Neural progenitor cell (in vitro differentiated cells): ENCODE results near the gene CTAGE6. TPM values are rescaled to one million over a fixed set of nuclear protein-coding genes. Genes with fewer than 3 reads are reported as not detected.
"Not testable (repeated sequence)": the region's sequence is repeated elsewhere in the genome, so short reads cannot be mapped to it uniquely, and the experiment has no call there.

ENCODE experiments used
- DNase-seq: peaks from one replicate; pipeline ENCODE4 v3.0.0-alpha.2; 2016; ENCODE audit warnings: low spot score
- H2AFZ ChIP-seq: fragments of 200-600 bp; sonication (generic); replicated peaks from 2 replicates; pipeline ENCODE4 v1.6.1; 2016; ENCODE audit warnings: antibody characterized with exemption
- H3F3A ChIP-seq: fragments of 200-600 bp; sonication (generic); 2 replicates; pipeline ENCODE4 v1.6.1; 2016; ENCODE audit warnings: antibody characterized with exemption, low read depth
- H3K27ac ChIP-seq: fragments of 200-600 bp; sonication (generic); 2 replicates; pipeline ENCODE4 v1.5.1; 2016; ENCODE audit warnings: mild to moderate bottlenecking
- H3K27me3 ChIP-seq: fragments of 200-600 bp; sonication (generic); 2 replicates; pipeline ENCODE4 v1.6.1; 2016; ENCODE audit warnings: mild to moderate bottlenecking, moderate library complexity
- H3K36me3 ChIP-seq: fragments of 200-600 bp; sonication (generic); 2 replicates; pipeline ENCODE4 v1.5.1; 2016
- H3K4me1 ChIP-seq: fragments of 200-600 bp; sonication (generic); 2 replicates; pipeline ENCODE4 v1.6.1; 2016; ENCODE audit warnings: mixed run types
- H3K4me2 ChIP-seq: fragments of 200-600 bp; sonication (generic); 2 replicates; pipeline ENCODE4 v1.6.1; 2016
- H3K4me3 ChIP-seq: fragments of 200-600 bp; sonication (generic); 2 replicates; pipeline ENCODE4 v1.5.1; 2016
- H3K79me2 ChIP-seq: fragments of 200-600 bp; sonication (generic); 2 replicates; pipeline ENCODE4 v1.6.1; 2016; ENCODE audit warnings: low read depth
- H3K9ac ChIP-seq: fragments of 200-600 bp; sonication (generic); 2 replicates; pipeline ENCODE4 v1.6.1; 2016
- H3K9me3 ChIP-seq: fragments of 200-600 bp; sonication (generic); 2 replicates; pipeline ENCODE4 v1.5.1; 2016; ENCODE audit warnings: low read depth
- H4K20me1 ChIP-seq: fragments of 200-600 bp; sonication (generic); 2 replicates; pipeline ENCODE4 v1.6.1; 2016; ENCODE audit warnings: low read depth
- H3K27ac Mint-ChIP-seq: 3 replicates; pipeline ENCODE4 v1.8.0; 2021; ENCODE audit warnings: mixed read lengths
- H3K27me3 Mint-ChIP-seq: 2 replicates; pipeline ENCODE4 v1.8.0; 2022; ENCODE audit warnings: low read depth, mild to moderate bottlenecking, inconsistent platforms, moderate library complexity, mixed read lengths; ENCODE audit not compliant: insufficient read depth
- H3K36me3 Mint-ChIP-seq: 3 replicates; pipeline ENCODE4 v1.8.0; 2021; ENCODE audit warnings: mixed read lengths
- H3K4me1 Mint-ChIP-seq: 3 replicates; pipeline ENCODE4 v1.8.0; 2021; ENCODE audit warnings: mixed read lengths
- H3K4me3 Mint-ChIP-seq: 3 replicates; pipeline ENCODE4 v1.8.0; 2021; ENCODE audit warnings: mild to moderate bottlenecking, moderate library complexity, mixed read lengths
- H3K9me3 Mint-ChIP-seq: 3 replicates; pipeline ENCODE4 v1.8.0; 2020; ENCODE audit warnings: mixed read lengths
- small RNA-seq: library from RNA; depleted of rRNA; stranded (forward); fragments of <200 nt; gene quantifications from one replicate; pipeline ENCODE3, GENCODE V24; 2015
- total RNA-seq: library from RNA; depleted of rRNA; stranded (reverse); fragments of >200 nt; gene quantifications from 2 replicates; pipeline ENCODE4 v1.2.3, GENCODE V29; 2015; ENCODE audit warnings: low replicate concordance

The CTAGE6 gene
- total RNA-seq, 1 donor from 2014 or later: 0.07 TPM

DNA sequence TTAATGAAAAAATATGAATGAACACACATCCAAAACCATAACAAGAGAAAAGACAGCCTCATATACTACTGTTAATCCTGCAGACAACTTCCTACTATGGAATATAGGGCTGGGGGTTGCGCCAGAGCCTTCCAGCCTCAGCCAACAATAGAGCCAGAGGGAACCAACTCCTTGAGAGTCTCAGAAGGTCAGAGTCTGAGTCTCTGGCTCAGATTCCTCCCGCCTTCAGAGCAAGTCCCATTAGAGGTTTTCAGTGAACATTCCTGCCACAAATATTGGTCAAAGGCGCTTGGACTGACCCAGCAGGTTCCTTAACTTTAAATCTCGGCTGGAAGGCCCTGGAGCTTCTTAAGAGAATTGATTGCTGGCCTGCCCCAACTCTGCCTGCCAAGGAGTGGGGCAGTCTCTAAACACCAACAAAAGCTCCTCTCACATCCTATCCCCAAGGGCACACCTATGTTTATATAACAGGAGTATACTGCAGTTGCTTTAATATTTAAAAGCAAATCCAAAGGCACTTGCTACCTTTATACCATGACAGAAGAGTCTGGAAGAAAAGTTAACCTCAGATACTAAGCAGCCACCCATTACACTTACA lies 45.7 kb downstream of the CTAGE6 start:
- H3K79me2 ChIP-seq, H2AFZ ChIP-seq, H3K4me3 Mint-ChIP-seq, DNase-seq, H3F3A ChIP-seq, H3K9ac ChIP-seq, H3K27ac ChIP-seq, H3K27me3 Mint-ChIP-seq, H3K36me3 Mint-ChIP-seq, H3K4me3 ChIP-seq, H3K4me1 ChIP-seq, H3K4me2 ChIP-seq, H4K20me1 ChIP-seq, H3K9me3 Mint-ChIP-seq, H3K27me3 ChIP-seq, H3K36me3 ChIP-seq, H3K4me1 Mint-ChIP-seq, H3K9me3 ChIP-seq, H3K27ac Mint-ChIP-seq: not testable (repeated sequence)

DNA sequence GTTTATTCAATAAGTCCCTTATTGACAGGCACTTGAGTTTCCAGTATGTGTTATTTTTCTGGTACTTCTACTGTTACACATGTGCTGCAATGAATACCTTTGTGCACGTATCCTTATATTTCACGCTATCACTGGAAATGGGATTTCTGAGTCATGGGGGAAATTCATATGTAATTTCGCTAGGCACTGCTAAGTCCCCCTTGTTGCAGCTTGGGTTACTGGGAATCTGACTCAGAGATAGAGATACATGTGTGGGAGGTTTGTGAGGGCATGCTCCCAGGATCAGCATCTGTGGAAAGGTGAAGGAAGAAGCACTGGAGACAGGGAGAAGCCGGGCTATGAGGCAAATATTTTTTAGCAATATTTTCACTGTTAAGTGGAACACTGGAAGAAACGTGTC lies 47.6 kb downstream of the CTAGE6 start:
- not testable (repeated sequence) for H3K4me1 ChIP-seq, H3K27ac ChIP-seq, H3K4me3 ChIP-seq, H3K36me3 ChIP-seq, H3K9me3 Mint-ChIP-seq, H3K36me3 Mint-ChIP-seq, H4K20me1 ChIP-seq, H2AFZ ChIP-seq, H3K9ac ChIP-seq, H3K4me1 Mint-ChIP-seq, H3K27ac Mint-ChIP-seq, H3K4me2 ChIP-seq, H3F3A ChIP-seq, H3K9me3 ChIP-seq, H3K27me3 ChIP-seq, H3K79me2 ChIP-seq, H3K4me3 Mint-ChIP-seq, DNase-seq, H3K27me3 Mint-ChIP-seq

Small RNA genes within 50 kb of the gene (small RNA-seq; reads per million reads assigned to genes)
- gene RNU6-267P: not detected

Other genes with a start within 250 kb of the CTAGE6 start
- 0.19 and 0.50 TPM in 2 replicates for gene CTAGE15, start 185.9 kb downstream of the CTAGE6 start, total RNA-seq
- 0.03 and 0.22 TPM in 2 replicates for gene TCAF2, start 136.7 kb downstream of the CTAGE6 start, total RNA-seq
- 71.0 and 89.6 TPM in 2 replicates for gene TCAF1, start 144.5 kb upstream of the CTAGE6 start, total RNA-seq
- not detected in 2 replicates for gene OR2F2, start 177.5 kb upstream of the CTAGE6 start, total RNA-seq
- gene OR2F1, start 197.1 kb upstream of the CTAGE6 start, total RNA-seq: not detected in 2 replicates
- not detected in 2 replicates for gene OR6B1, start 242.6 kb upstream of the CTAGE6 start, total RNA-seq